SW 1271 (cell line): ENCODE results near the gene DTNA.

Experiments
- DNase-seq, 2 experiments: peaks; one replicate each; lab custom pipeline; 2025; lab: John Stamatoyannopoulos, UW

DTNA gene

GRCh38 chr18:34859496-34859895 lies 149.4 kb downstream of the DTNA start:
- DNase-seq, result no peak

- DNase-seq, result no peak
Measured at GRCh38 chr18:34862561-34862960, 152.5 kb downstream of the DTNA start.

- no peak for DNase-seq
Measured at GRCh38 chr18:34863702-34864101, 153.6 kb downstream of the DTNA start.

GRCh38 chr18:34864836-34865497 lies 154.9 kb downstream of the DTNA start:
- no peak for DNase-seq

GRCh38 chr18:34866310-34866709 lies 156.2 kb downstream of the DTNA start:
- no peak for DNase-seq

GRCh38 chr18:34866739-34867138 lies 156.6 kb downstream of the DTNA start:
- peak in 1 of 2 experiments; percentile 14 for DNase-seq

GRCh38 chr18:34867520-34867919 lies 157.4 kb downstream of the DTNA start:
- peak in 1 of 2 experiments; percentile 5 for DNase-seq

- DNase-seq, result no peak
Measured at GRCh38 chr18:34870555-34871310, 160.6 kb downstream of the DTNA start.

GRCh38 chr18:34871435-34871834 lies 161.3 kb downstream of the DTNA start:
- no peak for DNase-seq

GRCh38 chr18:34872066-34872465 lies 162.0 kb downstream of the DTNA start:
- no peak for DNase-seq

GRCh38 chr18:34873986-34874580 lies 164.0 kb downstream of the DTNA start:
- no peak for DNase-seq

GRCh38 chr18:34875150-34875549 lies 165.1 kb downstream of the DTNA start:
- DNase-seq, result no peak

- DNase-seq, result no peak
Measured at GRCh38 chr18:34880403-34880802, 170.3 kb downstream of the DTNA start.

GRCh38 chr18:34880882-34881834 lies 171.1 kb downstream of the DTNA start:
- DNase-seq, result peak in 1 of 2 experiments; percentile 19

- no peak for DNase-seq
Measured at GRCh38 chr18:34884436-34884835, 174.3 kb downstream of the DTNA start.

GRCh38 chr18:34886177-34886576 lies 176.1 kb downstream of the DTNA start:
- DNase-seq, result no peak

GRCh38 chr18:34887881-34888580 lies 177.9 kb downstream of the DTNA start:
- DNase-seq, result no peak

- DNase-seq, result no peak
Measured at GRCh38 chr18:34890486-34891085, 180.5 kb downstream of the DTNA start.

GRCh38 chr18:34892379-34892778 lies 182.3 kb downstream of the DTNA start:
- no peak for DNase-seq

- DNase-seq, result no peak
Measured at GRCh38 chr18:34893239-34893638, 183.1 kb downstream of the DTNA start.

GRCh38 chr18:34901299-34901698 lies 191.2 kb downstream of the DTNA start:
- peak in 1 of 2 experiments; percentile 17 for DNase-seq
